Right lobe of liver (tissue), 4 donors: Measurements from ENCODE around the gene ASPDH.

Experiments
- CTCF ChIP-seq, 4 donors: fragments of 200-600 bp in 3 of 4; fragments of 450-650 bp in 1 of 4; IDR thresholded peaks; one replicate each; pipeline versions ENCODE4 v1.5.1 to v1.8.0; 2016 to 2022; ENCODE audit warnings: antibody characterized with exemption in 4 of 4, mild to moderate bottlenecking in 2 of 4
- POLR2A ChIP-seq: fragments of 450-650 bp; IDR thresholded peaks from one replicate; pipeline ENCODE4 v1.6.1; 2017; ENCODE audit warnings: antibody characterized with exemption, mild to moderate bottlenecking
- donor health status: DM: no; HTN: no; CAD: no.
- donor health status: DM: no; HTN: no; CAD: no.
- donor health status: DM: no; HTN: yes; CAD: no.

- TF ChIP-seq CTCF (IDR thresholded peaks at IDR 0.05) = no peak
- TF ChIP-seq POLR2A = no peak
Measured at GRCh38 chr19:50479761-50480251, 33.9 kb downstream of the ASPDH start.
